Small intestine (tissue), 7 donors: ENCODE results near the gene LYPD6B. TPM values are rescaled to one million over a fixed set of nuclear protein-coding genes. Genes with fewer than 3 reads are reported as not detected.
A peak's percentile ranks its signal among the peaks of the same experiment; 100 is the strongest.

Experiments
- DNase-seq, 2 donors: peaks; one replicate each; pipeline versions ENCODE4 v3.0.0 to v3.0.0-alpha.2; 2013
- FAIRE-seq: peaks from 2 replicates; lab custom pipeline; 2012; peaks lifted over from hg19 to GRCh38; lab: Jason Lieb, UNC
- H3K27ac ChIP-seq, 3 donors: one replicate each; pipeline ENCODE4 v1.5.1; 2013; ENCODE audit warnings: low read length in 2 of 3, mild to moderate bottlenecking in 2 of 3, control low read depth in 1 of 3, inconsistent platforms in 1 of 3, low read depth in 1 of 3, moderate library complexity in 1 of 3
- H3K27me3 ChIP-seq, 3 donors: one replicate each; pipeline ENCODE4 v1.6.1; 2013; ENCODE audit warnings: low read length in 3 of 3, inconsistent platforms in 1 of 3; ENCODE audit not compliant: control insufficient read depth in 3 of 3, insufficient read depth in 3 of 3
- H3K36me3 ChIP-seq, 3 donors: one replicate each; pipeline ENCODE4 v1.6.1; 2013; ENCODE audit warnings: low read length in 3 of 3, inconsistent platforms in 1 of 3, low read depth in 1 of 3, mild to moderate bottlenecking in 1 of 3, moderate library complexity in 1 of 3; ENCODE audit not compliant: control insufficient read depth in 3 of 3, insufficient read depth in 2 of 3
- H3K4me1 ChIP-seq, 3 donors: one replicate each; pipeline ENCODE4 v1.6.1; 2013; ENCODE audit warnings: low read length in 2 of 3, inconsistent platforms in 1 of 3, low read depth in 1 of 3, mild to moderate bottlenecking in 1 of 3, moderate library complexity in 1 of 3; ENCODE audit not compliant: control insufficient read depth in 3 of 3, insufficient read depth in 2 of 3
- H3K4me3 ChIP-seq, 3 donors: one replicate each; pipeline ENCODE4 v1.5.1; 2013; ENCODE audit warnings: low read length in 3 of 3, control low read depth in 1 of 3, inconsistent platforms in 1 of 3, low read depth in 1 of 3, mild to moderate bottlenecking in 1 of 3, moderate library complexity in 1 of 3
- H3K9me3 ChIP-seq, 2 donors: one replicate each; pipeline ENCODE4 v1.6.1; 2013; ENCODE audit warnings: low read depth in 1 of 2, low read length in 1 of 2; ENCODE audit not compliant: control insufficient read depth in 2 of 2, insufficient read depth in 1 of 2
- WGBS, 3 donors: extraction: QIAGEN DNeasy Blood & Tissue Kit; methylation state at CpG; one replicate each; pipeline ENCODE4 v1.1.7; 2013; 5-methylcytosine and 5-hydroxymethylcytosine counted together
- polyA plus RNA-seq, 4 donors: library from polyadenylated mRNA; stranded (reverse) in 3 of 4; unstranded in 1 of 4; fragments of 200-250 nt in 3 of 4; fragments of 120-200 nt in 1 of 4; gene quantifications; one replicate each; pipeline versions ENCODE4 v1.2.1 to v1.2.3, GENCODE V29; 2013
- donor health status: healthy with polysubstance abuse.
- donor health status: control.
- donor health status: control.
- donor health status: Bipolar disorder and iron deficiency.
- donor health status: healthy.

LYPD6B gene
- polyA plus RNA-seq, 4 donors: 1.3 to 28.0 (median 7.8) TPM

GRCh38 chr2:149006883-149007543 is 31.5 kb upstream of the LYPD6B start:
- WGBS, 3 donors: 47 to 75% (median 63%) methylated on average over 4 of the region's 4 CpGs
- Histone ChIP-seq H3K9me3 (no peaks in the 10 kb centered on the region), H3K27ac (no peak overlapping the region), H3K4me1 (no peaks in the 10 kb centered on the region), H3K36me3 (peaks cover 0 to 9% (median 0%) of the 10 kb centered on the region in 3 donors), H3K4me3 (no peak overlapping the region), H3K27me3 (peaks cover 0 to 2% (median 0%) of the 10 kb centered on the region in 3 donors)
- FAIRE-seq (no peak), DNase-seq (no peak)

- Histone ChIP-seq H3K4me1 (no peaks in the 10 kb centered on the region), H3K36me3 (peaks cover 0 to 9% (median 0%) of the 10 kb centered on the region in 3 donors), H3K27me3 (peaks cover 0 to 2% (median 0%) of the 10 kb centered on the region in 3 donors), H3K27ac (no peak overlapping the region), H3K9me3 (no peaks in the 10 kb centered on the region), H3K4me3 (no peak overlapping the region)
- no peak for DNase-seq
- 80 to 85% (median 82%) methylated on average over 7 of the region's 7 CpGs for WGBS, 3 donors
- no peak for FAIRE-seq
Measured at GRCh38 chr2:149008381-149008780, 30.1 kb upstream of the LYPD6B start.

DNA sequence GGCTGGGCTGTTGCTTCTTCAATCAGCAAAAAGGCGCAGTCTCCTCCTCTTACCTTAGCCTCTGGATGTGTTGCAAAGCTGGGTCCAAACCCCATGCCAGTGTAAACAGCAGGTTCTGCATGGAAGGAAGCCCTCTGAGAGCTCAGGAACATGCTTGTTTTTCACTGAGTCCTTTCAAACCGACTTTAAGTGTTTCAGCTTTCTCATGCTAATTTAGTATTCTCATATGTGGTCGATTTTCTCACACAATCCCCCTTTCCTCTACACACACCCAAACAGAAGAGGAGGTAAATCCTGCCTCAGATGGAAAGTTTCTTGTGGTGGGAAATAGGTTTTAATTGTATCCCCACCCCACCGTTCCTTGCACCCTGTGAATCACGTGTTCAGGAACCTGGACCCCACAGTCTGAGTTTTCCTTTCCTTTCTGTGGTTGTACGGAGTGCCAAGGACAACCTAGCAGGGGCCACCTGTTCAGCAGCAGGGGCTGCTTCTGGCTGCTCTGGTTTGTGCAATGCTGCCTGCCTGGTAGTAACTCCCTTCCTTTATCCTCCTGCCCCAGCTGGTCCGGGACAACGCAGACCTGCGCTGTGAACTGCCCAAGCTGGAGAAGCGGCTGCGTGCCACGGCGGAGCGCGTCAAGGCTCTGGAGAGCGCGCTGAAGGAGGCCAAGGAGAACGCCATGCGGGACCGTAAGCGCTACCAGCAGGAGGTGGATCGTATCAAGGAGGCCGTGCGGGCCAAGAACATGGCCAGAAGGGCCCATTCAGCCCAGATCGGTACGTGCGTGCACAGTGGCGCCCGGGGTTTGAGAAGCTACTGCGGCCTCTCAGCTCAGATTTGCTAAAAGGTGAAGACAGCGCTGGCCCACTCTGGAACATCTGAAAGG is 28.7 kb upstream of the LYPD6B start:
- Histone ChIP-seq H3K27me3 (peaks cover 0 to 2% (median 0%) of the 10 kb centered on the region in 3 donors), H3K4me3 (no peak overlapping the region), H3K4me1 (no peaks in the 10 kb centered on the region), H3K27ac (no peak overlapping the region), H3K9me3 (no peaks in the 10 kb centered on the region), H3K36me3 (peaks cover 0 to 9% (median 0%) of the 10 kb centered on the region in 3 donors)
- 93 to 94% (median 93%) methylated on average over 31 of the region's 31 CpGs for WGBS, 3 donors
- no peak for FAIRE-seq
- DNase-seq: no peak

DNA sequence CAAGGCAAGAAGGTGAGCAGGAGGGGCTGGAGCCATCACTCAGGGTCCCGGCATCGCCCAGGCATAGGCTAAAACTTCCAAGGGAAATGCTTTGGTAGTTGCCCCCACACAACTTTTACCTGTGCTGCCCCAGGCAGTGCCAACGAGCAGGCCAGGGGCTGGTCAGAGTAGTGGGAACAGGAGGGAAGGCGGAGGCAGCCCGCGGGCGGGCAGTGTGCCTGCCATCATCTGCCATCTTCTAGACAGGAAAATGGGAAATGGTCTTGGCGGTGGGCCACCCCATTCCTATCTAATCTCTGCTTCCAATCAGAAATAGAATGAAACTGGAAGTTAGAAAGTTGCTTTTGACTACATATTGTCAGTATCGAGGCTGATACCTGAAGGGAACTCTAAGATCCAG is 26.0 kb upstream of the LYPD6B start:
- Histone ChIP-seq H3K9me3 (no peaks in the 10 kb centered on the region), H3K27me3 (peaks cover 0 to 2% (median 0%) of the 10 kb centered on the region in 3 donors), H3K36me3 (peaks cover 0 to 9% (median 0%) of the 10 kb centered on the region in 3 donors), H3K27ac (no peak overlapping the region), H3K4me3 (no peak overlapping the region), H3K4me1 (no peaks in the 10 kb centered on the region)
- no peak for DNase-seq
- WGBS, 3 donors: 87 to 90% (median 88%) methylated on average over 9 of the region's 9 CpGs
- no peak for FAIRE-seq

GRCh38 chr2:149015501-149015900 is 23.0 kb upstream of the LYPD6B start:
- peaks cover 0 to under 1% (median 0%) of the 10 kb centered on the region in 3 donors for H3K27me3 ChIP-seq
- no peak overlapping the region for H3K27ac ChIP-seq
- FAIRE-seq (no peak), DNase-seq (no peak)
- 84 to 94% (median 89%) methylated on average over 1 of the region's 1 CpG for WGBS, 3 donors
- H3K9me3 ChIP-seq: no peaks in the 10 kb centered on the region
- H3K36me3 ChIP-seq: peaks cover 0 to 3% (median 0%) of the 10 kb centered on the region in 3 donors
- peaks cover 0 to 10% (median 2%) of the 10 kb centered on the region in 3 donors for H3K4me1 ChIP-seq
- no peak overlapping the region for H3K4me3 ChIP-seq

DNA sequence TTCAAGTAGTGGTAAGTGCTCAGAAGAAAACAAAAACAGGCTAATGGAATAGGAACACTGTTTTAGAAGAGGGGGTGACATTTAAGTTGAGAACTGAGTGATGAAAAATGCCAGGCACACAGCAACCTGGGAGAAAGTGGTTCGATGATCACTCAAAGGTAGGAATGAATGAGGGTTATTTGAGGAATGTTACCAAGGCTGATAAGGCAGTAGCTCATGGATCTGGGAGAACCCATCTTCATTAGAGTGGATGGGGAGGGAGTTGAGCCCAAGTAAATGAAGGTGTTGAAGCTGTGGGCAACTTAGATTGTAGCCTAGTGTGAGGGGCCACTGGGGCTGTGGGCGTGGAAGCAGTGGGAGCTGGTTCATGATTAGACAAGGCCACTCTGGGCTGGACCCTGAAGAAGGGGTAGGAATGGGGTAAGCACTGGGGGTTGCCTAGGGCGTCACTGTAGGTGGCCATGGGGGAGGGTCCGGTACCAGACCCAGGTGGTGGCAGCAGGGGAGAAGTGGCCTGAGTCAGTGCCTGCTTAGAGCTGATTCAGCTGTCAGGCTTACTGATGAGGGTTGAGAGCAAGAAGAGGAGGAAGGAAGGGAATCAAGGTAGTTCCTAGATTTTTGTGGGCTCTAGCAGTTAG is 22.5 kb upstream of the LYPD6B start:
- DNase-seq (no peak), FAIRE-seq (no peak)
- H3K27ac ChIP-seq: no peak overlapping the region
- WGBS, 3 donors: 84 to 89% (median 87%) methylated on average over 4 of the region's 4 CpGs
- no peaks in the 10 kb centered on the region for H3K9me3 ChIP-seq
- peaks cover 0 to 3% (median 0%) of the 10 kb centered on the region in 3 donors for H3K36me3 ChIP-seq
- no peaks in the 10 kb centered on the region for H3K27me3 ChIP-seq
- no peak overlapping the region for H3K4me3 ChIP-seq
- H3K4me1 ChIP-seq: peaks cover 0 to 12% (median 2%) of the 10 kb centered on the region in 3 donors

DNA sequence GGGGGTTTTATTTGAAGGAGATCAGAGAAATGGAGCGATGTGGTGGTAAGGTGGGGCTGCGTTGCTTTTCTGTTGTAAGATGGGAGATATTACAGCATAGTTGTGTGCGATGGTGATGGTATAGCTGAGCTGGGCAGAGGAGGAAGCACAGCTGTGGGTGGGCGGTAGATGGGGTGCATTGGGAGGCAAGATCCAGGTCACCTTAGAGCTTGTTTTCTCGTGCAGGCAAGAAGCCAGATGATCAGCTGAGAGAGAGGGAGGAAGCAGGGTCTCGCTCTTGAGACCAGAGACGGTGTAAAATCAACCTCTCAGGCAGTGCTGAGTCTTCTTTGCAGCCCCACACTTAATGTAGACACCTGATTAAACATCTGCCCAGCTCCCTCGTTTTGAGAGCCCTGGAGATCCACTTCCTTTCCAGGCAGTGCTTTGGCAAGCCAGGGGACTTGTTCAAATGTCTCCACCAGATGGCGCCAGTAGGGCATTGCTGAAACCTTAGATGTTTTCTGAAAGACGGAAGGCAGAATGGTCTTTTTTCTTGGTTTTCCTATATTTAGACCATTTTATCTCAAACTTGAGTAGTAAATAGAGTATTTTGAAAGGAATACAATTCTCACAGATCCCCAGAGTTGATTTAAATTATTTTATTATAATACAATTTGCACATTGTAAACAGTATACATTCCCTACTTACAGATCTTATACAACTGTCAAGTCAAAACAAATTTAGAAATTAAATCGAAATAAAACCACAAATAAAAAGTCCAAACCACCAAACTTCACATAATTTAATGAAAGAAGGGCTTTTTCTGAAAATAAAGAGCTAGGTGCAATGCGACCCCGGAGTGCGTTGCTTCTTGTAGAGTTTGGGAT is 21.1 kb upstream of the LYPD6B start:
- Histone ChIP-seq H3K27me3 (no peaks in the 10 kb centered on the region), H3K36me3 (no peaks in the 10 kb centered on the region), H3K4me3 (no peak overlapping the region), H3K9me3 (no peaks in the 10 kb centered on the region), H3K4me1 (peaks cover 0 to 12% (median 2%) of the 10 kb centered on the region in 3 donors), H3K27ac (no peak overlapping the region)
- FAIRE-seq: no peak
- 48 to 51% (median 50%) methylated on average over 14 of the region's 14 CpGs for WGBS, 3 donors
- DNase-seq: peak; percentile 75 to 84
